H4 (cell line): ENCODE results near the gene SLC25A48. TPM values are rescaled to one million over a fixed set of nuclear protein-coding genes. Genes with fewer than 3 reads are reported as not detected.
"Not testable (repeated sequence)": the region's sequence is repeated elsewhere in the genome, so short reads cannot be mapped to it uniquely, and the experiment has no call there.

Source experiments
- DNase-seq: peaks from one replicate; pipeline ENCODE4 v3.0.0-alpha.2; 2015; ENCODE audit warnings: low spot score
- total RNA-seq: library from RNA; depleted of rRNA; stranded (reverse); fragments of >200 nt; shearing (Covaris generic); gene quantifications from 2 replicates; pipeline ENCODE4 v1.2.3, GENCODE V29; 2014

Gene SLC25A48
- total RNA-seq, 1 experiment from 2014 or later, result not detected

DNA sequence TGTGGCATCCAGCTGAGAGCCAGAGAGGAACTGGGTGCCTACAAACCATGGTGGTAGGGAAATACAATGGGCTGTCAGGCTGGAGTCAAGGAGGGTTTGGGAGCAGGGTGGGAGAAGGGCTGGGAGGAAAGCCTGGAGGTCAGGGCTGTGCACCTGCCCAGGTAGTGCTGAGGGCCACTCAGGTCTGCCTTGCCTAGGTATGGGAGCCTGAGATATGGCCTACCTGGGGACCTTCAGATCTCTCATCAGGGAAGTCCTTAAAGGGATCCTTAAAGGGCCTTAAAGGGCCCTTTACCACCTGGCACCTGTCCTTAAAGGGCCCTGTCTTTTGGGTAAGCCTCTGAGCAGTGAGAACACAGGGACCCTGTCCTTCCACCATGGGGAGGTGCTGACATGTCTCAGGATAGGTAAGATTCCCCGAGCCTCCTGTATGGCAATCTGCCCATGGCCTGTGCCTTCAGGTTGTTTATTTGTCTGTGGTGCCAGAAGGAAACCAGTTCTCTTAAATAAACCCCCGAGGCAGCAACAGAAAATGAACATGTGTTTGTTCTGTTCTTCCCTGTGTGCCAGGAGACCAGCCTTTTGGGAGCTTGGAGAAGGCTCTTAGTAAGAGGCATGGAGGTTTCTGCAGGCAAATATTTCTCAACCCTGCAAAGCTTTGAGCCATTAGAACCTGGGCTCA lies 23.3 kb downstream of the SLC25A48 start:
- no peak for DNase-seq

DNA sequence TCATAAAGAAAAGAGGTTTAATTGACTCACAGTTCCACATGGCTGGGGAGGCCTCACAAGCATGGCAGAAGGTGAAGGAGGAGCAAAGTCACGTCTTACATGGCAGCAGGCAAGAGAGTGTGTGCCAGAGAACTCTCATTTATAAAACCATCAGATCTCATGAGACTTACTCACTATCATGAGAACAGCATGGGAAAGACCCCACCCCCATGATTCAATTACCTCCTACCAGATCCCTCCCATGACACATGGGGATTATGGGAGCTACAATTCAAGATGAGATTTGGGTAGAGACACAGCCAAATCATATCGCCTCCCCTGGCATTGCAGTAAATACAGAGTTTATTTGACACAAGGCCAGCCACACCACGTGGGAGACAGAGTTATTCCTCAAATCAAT lies 24.7 kb downstream of the SLC25A48 start:
- not testable (repeated sequence) for DNase-seq

DNA sequence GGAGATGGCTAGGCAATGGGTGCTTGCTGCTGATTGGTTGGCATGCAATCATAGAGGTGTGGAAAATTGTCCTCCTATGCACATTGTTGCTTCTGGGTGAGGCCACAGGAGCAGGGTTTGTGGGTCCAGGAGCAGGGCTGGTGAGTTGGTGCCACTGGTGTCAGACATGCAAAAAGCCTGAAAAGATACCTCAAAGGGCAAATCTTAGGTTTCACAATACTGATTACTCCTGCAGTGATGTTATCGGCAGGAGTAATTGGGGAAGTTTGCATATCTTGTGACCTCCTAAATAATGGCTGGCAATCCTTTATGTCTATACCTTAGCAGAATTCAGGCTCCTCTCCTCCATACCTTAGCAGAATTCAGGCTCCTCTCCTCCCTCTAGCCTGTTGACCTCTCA lies 25.2 kb downstream of the SLC25A48 start:
- DNase-seq, result no peak

DNA sequence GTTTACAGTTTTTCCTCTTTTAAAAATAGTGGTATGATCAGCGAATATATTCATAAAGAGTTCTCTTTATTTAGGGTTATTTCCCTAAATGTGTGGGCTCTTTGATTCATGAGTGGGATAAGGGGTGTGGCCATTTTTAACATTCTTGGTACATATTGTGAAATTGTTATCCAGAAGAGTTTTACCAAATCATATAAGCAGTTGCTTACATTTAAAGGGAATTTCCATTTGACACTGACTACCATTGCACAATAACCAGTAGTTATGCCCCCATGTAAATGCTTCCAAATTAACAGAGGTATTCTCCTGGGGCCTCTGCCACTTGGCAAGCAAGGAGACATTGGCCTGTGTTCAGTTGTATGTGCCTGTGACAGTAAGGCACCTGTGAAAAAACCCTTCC lies 27.2 kb downstream of the SLC25A48 start:
- DNase-seq, result no peak

DNA sequence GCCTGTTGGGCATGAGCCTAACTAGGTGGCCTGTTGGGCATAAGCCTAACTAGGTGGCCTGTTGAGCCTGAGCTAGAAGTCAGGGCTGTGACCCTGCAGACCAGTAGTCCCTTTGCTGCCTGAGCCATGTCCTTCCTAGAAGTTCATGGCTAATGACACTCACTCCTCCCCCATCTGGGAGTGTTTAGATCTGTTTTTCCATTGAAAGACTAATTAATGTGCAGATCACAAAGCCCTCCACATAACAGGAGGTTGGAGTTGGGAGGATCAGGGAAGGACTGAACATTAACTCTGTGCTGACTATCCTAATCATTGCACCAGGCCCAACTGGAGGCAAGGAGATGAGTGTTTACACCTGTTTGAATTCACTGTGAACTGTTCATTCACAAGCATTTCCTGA lies 27.6 kb downstream of the SLC25A48 start:
- no peak for DNase-seq

DNA sequence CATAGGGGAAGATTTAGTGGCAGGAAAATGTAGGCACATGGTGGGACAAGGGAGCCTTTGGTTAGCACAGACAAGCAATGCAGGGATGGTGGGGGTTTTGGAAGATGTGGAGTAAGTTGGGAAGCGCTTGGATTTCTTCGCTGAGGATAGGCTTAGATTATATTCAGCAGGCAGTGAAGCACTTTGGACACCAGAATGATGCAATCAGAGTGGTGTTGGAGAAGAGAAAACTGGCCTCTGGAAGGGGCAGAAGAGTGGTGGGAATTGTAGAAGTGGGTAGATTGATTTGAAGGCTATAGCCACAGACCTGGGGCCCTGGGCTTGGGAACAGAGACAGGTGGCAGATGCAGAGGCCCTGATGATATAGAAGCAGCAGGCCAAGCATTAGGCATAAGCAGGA lies 28.3 kb downstream of the SLC25A48 start:
- DNase-seq, result no peak

DNA sequence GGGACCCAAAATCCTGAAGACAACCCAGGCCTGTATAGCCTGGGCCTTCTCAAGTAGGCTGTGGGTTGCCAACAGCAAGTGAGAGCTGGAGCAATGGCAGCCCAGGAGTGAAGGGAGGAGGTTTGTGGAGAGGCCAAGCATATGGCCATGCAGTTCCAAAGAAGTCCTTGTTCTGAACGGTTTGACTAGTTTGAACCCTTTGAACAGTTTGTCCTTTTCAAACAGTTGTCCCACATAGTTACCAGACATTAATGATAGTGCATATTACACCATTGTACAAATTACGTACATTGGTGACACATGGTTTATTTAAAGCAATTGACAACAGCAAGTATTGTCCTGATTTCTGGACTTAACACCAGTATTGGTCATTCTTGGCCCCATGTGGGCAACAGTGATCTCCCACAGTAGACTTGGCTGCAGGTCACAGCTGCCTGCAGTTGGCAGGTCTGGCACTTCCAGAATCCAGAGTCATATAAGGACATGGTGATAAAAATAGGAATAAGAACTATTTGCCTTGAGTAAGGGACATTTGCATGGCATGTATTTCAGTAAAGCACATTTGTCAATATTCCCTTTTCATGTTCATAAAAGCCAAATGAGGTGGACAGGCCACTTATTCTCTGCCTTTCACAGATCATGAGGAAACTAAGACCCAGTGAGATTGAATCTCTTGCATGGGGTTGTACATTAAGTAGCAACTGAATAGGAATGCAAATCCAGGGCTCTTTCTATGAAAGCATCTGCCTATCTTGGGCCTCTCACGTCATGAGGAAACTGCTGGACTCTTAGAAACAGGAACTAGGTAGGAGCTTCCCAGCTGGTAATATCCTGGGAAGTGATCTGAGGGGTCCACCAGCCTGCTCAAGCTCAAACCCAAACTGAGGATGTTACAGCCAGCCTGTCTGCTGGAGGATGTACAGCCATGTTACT lies 30.3 kb downstream of the SLC25A48 start:
- DNase-seq, result no peak

DNA sequence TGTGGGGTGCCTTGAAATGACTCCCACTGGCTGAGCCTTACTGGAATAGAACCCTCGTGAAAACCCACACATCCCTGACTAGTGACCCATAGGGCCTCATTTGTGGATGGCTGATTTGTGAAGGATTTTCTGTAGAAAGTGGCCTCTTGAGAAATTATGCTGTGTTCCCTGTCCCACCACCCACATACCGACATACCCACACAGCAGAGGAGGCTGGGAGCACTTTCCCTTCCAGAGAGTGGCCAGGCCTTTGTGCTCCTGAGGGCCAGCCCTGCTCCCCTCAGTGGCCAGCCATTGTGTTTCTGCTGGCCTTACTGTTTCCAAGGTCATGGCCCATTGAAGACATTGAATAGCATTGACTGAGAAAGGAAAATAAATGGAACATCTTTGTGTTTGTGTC lies 31.6 kb downstream of the SLC25A48 start:
- no peak for DNase-seq

DNA sequence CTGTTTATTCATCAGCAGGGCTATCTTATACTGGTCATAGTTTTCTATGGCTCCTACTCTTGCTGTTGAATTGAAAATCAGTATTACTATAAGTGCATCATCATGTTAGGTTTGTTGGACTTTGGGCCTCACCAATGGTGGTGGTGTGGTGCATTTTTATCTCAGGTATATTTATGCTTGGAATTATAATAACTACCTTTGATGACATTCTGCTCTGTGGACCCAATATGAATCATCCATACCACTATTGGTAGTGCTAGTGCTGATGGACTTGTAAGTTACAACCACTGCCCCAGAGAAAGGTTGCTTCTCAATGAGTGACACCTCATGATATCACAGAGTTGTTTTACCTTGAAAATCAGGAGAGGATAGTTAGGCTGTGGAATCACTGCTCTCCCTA lies 33.1 kb downstream of the SLC25A48 start:
- no peak for DNase-seq

DNA sequence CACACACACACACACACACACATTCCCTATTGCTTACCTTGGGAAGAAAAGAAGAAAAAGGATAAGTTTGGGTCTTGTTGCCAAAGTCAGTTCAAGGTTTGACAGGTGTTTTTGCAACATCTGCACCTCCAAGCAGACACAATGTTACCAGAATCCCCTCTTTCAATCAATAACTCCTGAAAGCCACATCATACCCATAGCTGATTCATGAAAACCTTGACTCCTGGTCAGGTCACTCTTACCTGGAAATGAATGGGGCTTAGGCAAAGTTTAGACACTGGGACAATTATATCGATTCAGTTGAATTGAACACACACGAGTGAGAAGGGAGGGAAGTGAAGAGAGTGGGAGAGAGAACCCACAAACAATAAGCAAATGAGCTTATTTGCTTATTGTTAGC lies 34.2 kb downstream of the SLC25A48 start:
- DNase-seq, result no peak

DNA sequence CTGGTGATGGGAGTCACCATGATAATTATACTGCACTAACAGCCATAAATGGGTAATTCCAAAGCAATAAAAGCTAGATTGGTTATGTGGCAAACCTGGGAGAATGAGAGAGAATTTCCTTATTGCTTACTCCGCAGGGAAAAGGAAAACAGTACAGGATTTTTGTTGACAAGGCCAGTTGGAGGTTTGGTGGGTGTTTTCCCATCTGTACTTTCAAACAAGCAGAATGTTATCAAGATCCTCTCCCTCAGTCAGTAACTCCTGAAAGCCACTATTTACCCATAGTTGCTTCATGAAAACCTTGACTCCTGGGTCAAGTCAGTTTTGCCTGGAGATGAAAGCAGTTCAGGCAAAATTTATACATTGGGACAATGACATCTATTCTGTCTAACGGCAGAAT lies 34.8 kb downstream of the SLC25A48 start:
- DNase-seq, result no peak

DNA sequence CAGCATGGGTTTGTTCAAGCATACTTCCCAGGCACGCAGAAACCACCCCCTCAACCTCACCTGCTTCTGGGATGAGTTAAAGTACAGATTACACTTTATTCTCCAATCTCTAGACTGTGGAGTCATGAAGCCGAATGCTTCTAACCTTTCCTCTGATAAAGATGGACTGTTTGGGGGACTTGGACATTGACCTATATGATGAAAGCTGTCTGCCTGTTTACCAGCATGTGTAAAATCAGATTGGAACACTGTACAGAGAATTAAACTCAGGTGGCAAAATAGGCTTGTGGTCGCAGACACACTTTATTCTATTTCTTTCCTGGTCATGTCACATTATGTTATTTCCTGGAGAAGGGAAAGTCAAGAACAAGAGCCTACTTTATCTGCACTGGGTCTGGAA lies 35.5 kb downstream of the SLC25A48 start:
- no peak for DNase-seq

DNA sequence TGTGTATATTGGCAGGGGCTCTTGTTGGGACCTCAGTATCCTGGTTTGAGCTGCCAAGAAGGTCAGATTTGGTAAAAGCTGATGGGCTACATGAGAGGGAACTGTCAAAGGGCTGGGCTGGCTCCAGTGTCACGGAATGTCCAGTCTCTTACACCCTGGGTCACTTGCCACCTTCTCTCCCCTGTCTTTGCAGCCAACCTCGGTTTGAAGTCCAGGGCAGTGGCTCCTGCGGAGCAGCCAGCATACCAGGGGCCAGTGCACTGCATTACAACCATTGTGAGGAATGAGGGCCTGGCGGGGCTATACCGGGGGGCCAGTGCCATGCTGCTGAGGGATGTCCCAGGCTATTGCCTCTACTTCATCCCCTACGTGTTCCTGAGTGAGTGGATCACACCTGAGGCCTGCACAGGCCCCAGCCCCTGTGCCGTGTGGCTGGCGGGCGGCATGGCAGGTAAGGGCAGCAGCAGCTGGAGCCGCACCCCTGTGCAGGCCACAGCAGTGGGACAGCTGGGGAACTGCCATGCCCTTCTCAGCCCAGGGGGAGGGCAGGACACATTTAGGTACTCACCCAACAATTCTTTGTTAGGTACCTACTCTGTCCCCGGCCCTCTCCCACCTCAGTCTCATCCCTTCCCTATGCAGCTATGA lies 36.9 kb downstream of the SLC25A48 start:
- DNase-seq, result no peak

DNA sequence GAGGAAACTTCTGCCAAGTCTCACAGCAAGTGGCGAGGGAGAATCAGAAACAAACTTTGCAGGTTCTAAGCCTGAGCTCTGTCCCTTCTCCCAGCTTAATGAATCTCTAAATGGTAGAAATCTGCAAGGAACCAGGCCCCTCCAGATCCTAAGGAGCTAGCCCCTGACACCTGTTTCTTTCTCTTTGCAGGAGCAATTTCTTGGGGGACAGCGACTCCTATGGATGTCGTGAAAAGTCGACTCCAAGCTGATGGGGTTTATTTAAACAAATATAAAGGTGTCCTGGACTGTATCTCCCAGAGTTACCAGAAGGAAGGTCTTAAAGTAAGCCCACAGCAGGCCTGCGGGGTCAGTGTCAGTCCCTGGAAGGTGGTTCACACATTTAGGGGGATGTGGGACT lies 39.4 kb downstream of the SLC25A48 start:
- no peak for DNase-seq

DNA sequence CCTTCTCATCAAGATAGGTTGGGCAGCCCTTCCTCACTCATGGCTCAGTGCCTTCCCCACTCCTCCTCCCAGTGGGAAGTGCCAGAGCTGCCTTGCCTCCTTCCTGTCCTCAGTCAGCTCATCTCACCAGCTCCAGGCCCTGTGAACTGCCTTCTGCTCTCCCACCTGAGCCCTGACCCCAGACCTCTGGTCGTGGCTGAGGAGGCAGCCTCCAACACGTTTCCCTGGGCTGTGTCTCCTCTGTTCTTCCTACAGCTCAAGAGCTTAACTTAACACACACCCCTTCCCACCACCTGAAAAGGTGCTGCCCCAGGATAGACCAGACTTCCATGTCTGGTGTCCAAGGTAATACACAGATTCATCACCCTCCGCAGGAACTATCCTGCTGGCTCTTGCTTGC lies 40.0 kb downstream of the SLC25A48 start:
- DNase-seq, result no peak

DNA sequence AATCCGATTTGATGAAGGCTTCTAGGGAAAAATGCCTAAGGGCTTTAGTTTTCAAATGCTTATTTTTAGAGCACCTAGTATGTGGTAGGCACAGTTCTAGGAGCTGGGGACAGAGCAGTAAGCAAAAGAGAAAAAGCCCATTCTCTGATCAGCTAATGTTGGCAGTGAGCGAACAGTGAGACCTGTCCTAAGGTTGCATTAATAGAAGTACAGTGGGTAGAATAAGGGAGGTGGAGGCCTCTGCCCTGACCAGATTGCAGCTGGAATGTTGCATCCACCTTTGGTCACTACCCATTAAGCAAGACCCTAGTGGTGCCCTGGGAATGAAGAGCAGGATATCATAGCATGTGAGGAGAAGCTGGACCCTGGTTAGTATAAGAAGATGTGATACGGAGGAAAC lies 41.1 kb downstream of the SLC25A48 start:
- no peak for DNase-seq

DNA sequence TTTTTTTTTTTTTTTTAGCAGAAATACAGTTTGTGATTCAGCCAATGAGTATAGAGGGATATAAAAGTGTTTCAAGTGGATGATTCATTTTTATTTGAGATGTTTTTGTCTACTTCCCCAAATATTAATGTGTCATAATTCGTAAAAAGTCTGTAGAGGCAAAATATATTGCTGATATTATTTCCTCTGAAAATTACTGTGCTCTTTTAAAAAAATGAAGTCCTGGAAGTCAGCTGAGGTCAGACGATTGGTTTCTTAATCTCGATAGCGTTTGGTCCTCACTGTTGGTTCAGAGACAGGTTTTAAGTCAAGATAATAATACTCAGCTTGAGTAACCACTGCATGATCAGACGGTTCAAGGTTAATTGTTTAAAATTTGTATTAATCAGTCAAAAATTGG lies 41.7 kb downstream of the SLC25A48 start:
- no peak for DNase-seq

DNA sequence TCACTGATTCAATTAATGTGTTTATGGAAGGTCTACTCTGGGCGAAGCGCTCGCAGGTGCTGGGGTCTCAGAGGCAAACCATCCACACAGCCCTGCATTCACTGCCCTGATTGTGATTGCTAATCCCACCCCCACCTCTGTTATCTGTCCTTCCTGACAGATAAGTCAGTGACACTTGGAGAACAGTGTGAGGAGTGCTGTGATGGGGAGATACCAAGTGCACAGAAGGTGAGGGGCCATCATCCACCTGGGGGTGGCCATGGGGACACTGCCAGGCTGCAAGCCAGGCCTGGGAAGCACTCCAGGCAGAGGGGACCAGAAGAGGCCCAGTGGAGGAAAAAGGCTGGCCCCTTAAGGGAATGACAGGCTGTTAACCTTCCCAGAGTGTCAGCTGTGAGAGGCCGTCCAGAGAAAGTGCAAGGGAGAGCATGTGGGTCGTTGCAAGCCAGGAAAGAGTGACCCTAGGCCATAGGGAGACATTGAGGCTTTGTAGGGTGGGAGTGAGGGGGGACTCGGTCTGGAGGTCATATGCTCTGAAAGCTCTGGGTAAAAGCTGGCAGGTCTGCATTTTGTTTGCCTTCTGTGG lies 43.2 kb downstream of the SLC25A48 start:
- no peak for DNase-seq

DNA sequence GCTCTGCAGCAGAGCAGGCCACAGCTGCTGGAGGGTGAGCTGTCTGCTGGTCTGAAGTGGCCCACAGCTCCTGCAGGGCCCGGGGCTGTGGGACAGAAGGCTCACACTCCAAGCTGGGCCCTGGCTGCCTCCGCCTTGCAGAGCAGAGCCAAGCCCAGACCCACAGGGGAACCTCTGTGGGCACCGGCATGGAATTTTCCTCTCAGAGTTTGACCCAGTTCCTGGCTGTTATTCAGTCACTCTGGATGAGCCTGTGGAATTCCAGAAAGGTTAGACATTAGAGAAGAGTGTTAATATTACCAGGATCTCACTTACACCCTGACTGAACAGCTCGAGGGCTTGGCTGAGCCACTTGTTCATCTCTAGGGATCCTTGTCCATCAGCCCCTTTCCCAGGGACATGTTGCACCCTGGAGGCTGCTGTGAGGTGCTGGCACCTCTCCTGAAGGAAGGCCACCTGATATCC lies 43.7 kb downstream of the SLC25A48 start:
- DNase-seq, result no peak

DNA sequence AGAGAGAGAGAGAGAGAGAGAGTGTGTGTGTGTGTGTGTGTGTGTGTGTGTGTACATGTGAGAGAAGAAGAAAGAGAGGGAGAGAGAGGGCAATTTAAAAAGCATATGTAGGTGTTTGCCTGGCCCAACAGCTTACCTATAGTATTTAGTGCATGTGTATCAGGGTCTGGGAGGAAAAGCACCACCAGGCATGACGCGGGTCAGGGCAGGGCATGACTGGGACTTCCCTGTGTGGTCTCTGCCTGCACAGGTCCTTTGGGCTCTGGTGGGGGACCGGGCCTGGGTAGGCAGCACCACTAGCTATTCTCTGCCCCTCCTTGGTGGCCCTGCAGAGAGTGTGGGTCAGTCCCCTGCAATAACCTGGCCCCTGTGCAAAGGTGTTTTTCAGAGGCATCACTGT lies 45.1 kb downstream of the SLC25A48 start:
- DNase-seq, result no peak

DNA sequence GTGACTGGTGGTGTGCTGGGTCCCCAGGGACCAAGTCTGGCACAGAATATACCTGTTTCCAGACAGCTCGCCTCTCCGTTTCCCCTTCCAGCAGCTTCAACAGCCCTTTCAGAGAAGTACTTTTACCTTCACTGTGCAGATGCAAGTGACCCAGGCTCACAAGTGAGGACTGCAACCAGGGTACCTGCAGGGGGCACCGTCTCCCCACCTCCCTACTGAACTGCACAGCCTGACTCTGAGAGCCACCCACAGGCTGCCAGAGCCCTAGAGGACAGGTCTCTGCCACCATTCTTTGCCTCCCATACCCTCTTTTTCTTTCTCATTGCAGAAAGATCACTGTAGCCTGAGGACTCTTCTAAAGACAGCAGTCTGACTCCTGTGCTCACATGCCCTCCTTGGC lies 45.8 kb downstream of the SLC25A48 start:
- DNase-seq, result peak; percentile 57

DNA sequence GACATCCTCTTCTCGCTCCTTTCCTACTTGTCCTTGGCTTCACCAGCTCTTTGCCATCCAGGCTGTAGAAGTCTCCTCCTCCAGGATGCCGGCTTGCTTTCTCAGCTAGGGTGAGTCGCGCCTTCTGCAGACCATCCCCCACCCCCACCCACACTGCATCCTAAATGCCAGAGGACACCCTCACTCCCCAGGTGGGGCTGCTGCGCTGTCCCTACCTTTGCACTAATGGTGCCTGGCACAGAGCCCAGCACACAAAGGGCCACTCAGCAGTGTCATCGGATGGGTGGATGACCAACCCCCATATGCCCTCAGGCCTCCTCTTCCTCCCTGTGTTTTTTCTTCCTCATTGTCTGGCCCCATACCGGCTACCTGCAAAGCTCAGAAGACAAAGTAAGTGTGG lies 46.3 kb downstream of the SLC25A48 start:
- DNase-seq, result no peak
